ENCODE measurements around the gene TTC28.

Gene TTC28

DNA sequence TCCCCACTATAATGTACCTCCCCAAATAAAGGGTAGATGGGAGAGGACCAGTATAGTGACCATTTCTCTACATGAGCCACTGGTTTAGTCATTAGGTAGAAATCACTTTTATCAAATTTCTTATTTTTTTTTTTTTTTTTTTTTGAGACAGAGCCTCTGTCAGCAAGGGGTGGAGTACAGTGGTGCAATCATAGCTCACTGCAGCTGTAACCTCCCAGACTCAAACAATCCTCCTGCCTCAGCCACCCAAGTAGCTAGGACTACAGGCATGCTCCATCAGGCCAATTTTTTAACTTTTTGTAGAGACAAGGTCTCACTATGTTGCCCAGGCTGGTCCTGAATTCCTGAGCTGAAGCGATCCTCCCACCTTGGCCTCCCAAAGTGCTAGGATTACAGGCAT, 322.4 kb downstream of the TTC28 start:
- DNase-seq (ENCODE audit: low read depth), result no peak

DNA sequence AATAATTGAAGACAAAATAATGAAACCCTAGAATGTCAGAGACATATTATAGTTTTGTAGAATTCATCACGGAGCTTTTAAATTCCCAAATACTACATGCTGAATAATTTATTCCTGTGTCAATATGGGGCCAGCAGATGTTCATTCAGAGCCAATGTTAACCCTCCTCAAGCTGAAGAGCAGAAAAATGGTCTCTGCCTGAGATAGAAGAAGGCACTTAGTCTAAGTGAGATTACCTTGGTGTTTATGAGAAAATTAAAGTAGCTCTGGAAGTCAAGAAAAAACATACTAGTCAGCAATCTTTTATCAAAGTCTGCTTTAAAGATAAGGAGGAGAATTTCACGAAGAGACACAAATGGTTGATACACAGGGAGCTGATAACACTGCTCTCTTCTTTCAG, 328.2 kb downstream of the TTC28 start:
- DNase-seq (ENCODE audit: low read depth), result no peak

DNA sequence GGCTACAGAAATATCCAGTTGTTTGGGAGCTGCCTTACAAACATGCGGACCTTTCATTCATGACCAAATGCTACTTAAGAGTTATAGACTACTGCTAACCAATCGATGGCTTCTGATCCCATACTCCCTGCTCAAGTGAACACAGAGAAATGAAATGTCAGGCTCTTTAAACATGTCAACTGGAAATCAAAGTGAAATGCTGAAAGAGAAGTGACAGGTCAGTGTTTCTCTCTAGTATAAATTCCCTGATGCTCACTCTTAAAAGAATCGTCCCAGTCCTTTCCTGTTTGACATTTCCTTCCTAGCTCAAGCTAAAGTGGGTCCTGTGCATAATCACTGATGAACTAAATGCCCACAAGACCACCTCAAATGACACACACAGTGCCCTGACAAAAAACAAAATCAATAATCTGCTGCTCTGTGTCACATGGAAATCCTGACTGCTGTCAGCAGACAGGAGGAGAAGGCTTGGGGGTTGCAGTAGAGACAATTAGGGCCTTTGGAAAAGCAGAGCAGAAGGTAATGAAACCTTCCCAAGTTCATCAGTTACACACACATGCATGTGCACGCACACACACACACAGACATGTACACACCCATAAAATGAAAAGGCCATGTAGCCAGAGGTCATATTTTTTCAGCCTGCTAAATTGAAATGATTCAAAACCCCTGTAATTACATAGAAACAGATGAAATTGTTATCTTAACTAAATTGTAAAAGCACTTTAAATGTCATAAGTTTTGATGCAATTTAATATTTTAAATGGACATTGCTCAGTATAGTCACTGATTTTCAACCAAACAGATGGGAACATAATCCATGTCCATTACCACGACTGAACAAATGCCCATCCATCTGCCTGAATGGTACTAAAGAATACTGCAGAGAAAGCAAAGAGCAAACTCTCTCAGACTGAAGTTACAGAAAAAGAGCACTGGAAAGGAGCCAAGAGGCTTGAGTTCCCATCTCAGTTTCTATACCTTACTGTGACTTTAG, 330.7 kb downstream of the TTC28 start:
- DNase-seq (ENCODE audit: low read depth), result no peak

DNA sequence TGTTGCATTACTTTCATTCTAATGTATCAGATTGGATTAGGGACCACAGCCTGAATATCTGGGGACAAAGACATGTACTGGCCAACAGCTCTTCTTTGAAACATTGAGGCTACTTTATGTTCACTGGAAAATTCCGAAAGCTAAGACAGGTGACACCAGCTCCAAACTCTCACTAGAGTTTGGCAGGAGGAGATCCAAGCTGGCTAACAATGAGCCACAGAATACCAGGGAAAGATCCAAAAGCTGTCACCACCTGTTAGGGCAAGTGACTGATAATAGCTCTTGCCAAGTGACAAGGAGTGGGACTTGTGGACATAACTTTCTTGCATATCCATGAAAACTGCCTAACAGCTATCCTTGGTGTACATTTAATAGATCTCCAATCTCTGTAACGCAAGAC, 333.3 kb downstream of the TTC28 start:
- no peak for DNase-seq (ENCODE audit: low read depth)

DNA sequence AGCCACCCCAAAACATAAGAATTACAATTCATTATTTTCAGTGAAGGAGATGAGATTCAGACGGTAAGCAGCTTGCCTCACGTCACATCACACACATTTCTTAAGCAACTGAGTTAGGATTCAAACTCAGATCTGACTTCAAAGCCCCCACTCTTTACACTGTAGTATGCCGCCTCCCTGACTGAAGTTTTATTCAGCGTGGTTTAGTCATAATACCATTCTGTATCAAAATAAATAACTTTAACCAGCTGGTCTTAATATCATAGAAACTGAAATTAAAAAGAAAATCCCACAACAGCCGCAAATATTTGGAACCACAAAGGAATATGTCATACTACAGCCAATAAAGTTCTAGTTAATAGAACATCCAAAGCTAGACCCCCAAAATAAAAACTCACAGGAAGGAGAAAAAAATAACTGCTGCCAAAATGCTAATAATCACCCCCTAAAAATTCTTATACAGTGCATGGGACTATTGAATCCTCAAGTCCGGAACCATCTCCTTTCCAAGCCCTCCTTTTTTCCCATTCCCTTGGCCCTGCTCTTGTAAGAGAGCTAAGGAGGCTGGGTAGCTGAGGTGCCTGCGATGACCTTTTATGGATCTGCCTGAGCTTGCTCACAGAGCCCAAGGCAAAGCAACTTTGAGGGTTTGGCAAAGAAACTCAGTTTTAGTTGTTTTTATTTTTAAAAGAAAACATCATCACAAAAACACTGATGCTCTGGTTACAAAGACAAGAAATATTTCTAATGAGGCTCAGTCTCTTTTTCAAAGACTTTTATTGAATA, 334.5 kb downstream of the TTC28 start:
- no peak for DNase-seq (ENCODE audit: low read depth)

DNA sequence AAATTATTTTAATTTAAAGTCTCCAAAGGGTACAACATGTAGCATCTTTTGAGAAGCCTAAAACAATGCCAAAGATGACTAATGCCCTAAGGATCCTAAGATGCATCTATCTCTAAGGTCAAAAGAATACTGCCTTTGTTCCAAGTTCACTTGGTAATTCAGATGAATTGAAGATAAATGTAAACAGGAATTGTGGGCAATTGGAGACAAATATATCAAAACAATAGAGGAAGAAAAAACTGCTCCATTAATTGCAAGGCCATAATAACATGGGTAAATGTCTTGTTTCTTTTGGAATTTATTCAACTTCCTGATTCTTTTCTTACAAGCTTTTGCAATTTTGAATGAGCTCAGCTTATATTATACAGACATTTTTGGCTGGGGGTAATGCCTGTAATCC, 338.6 kb downstream of the TTC28 start:
- no peak for DNase-seq (ENCODE audit: low read depth)

DNA sequence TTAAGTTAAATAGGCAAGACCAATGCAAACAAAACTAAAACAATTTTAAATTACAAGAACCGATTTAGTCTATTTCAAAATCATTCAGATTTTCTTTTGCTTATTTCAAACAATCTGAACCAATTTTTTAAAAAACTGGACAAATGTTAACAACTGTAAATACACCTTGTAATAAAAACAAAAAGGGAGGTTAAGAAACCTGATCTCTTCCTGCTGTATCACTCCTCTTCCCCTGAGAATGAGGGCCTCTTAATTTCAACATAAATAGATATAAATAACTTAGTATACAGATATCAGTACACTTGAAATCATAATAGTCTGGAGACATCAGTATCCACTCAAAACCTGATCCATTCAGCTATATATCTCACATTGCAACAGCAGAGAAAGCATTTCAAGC, 346.6 kb downstream of the TTC28 start:
- no peak for DNase-seq (ENCODE audit: low read depth)

DNA sequence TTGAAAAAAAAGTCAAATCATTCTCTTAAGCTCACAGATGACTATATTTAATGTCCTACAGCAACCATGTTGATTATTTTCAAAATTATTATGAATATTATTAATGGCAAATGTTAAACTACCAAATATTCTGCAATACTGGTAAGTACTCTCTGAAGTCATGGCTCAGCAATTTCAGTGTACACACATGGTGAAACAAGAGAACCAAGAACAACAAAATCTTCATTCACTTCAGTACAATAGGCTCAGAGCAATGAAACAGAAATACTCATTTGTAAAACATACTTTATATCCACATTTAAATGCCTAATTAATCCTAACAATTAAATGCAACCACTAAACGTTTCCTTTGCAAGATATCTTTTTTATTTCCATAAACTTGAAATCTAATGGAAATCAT, 347.2 kb downstream of the TTC28 start:
- DNase-seq (ENCODE audit: low read depth), result no peak

DNA sequence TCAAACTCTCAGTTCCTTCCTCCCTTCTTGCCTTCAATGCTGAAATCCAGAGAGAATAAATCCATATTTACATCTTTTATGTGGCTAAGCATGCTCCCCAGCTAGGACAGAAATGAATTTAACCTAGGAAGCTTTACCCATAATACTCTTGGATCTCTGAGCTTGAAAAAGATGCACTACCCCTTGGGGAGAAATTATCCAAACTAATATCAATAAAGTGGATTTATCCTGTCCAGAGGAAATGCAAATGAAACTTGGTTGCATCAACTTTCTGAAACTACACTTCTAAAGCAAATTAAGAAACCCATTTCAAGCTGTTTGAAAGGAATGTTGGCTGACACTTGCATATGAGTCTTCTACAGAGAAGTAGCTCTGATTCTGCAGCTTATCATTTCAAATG, 347.9 kb downstream of the TTC28 start:
- DNase-seq (ENCODE audit: low read depth), result no peak

DNA sequence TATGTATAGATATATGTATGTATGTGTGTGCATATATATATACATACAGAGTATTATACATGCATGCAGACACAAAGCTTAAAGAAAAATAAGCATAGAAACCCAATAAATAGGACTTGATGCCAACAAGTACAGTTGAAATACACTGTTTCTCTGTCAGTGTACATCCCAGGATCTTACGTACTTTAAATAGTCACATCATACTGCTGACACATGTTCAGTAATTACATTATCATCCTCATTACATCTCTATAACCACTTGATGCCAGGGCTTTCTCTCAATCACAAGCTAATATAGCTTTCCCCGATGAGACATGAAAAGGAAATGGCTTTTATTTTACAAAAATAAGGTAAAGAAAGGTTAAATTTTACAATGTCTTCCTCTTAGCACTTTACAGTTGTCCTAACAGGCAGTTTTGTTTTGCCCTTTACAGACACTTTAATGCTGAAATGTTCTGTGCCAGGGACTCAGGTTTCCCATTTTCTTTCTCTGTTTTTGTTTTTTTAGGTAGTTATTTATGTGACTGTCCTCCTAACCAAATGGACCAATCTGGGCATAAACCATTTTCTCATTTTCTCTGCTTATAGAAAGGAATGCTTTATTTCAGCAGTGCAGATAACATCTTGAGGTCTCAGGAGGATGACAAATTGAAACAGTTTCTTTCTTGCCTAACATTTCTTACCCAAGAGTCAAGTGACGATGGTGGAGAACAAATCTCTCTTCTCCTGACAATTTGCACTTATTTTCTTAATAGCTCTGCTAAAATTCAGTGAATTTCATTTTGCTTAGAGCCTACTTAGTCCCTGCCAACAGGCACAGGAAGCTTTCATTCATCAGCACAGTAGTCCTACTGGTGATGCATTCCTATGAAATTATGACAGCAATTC, 350.2 kb downstream of the TTC28 start:
- no peak for DNase-seq (ENCODE audit: low read depth)

DNA sequence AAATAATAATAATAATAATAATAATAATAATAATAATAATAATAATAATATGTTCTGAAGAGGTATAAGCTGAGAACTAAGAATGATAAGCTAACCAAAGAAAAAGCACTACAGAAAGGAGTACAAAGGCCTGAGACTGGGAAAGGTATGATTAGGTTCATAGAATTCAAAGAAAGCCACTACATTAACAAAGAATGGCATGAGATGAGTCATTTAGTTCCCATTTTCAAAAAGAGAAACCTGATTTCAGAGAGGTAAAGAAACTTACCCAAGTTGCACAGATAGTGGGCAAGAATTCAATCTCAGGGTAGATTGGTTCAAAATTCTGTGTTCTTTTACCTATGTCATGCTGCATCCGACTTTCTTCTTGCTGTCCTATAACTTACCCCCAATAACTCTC, 350.9 kb downstream of the TTC28 start:
- DNase-seq (ENCODE audit: low read depth), result no peak

DNA sequence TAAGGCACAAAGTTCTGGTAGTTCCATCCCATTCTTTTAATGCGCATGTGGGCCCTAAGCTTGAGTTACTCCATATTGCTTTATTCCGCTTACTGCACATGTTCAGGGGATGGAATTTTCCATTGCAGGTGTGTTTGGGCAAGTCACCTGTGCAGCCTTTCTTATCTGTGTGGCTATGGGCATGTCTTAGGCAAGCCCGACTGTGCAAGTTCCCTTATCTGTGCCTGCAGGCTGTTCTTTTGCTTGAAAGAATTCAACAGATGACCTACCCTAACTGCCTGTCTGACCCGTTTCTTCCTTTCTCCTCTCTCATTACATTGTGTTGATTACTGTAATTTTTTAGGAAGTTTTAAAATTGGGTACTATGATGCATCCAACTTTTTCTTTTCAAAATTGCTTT, 363.6 kb downstream of the TTC28 start:
- DNase-seq (ENCODE audit: low read depth), result no peak

DNA sequence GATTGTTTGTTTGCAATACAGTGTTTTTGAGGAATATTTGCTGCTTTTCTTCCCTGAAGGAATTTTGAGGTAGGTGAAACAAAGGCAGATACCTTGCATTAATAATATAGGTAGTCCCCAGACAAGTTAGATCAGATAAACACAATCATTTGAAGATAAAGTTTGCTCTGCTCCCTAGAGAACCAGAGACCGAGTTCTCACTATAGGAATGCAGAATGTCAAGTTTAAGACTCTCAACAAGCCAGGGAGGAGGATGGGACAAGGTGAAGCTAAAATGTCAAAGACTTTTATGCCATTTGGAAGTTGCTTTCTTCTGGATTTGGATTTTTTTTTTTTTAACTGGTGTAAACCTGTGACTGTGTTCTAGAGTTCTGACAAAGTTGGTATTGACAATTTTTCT, 364.7 kb downstream of the TTC28 start:
- DNase-seq (ENCODE audit: low read depth), result no peak

DNA sequence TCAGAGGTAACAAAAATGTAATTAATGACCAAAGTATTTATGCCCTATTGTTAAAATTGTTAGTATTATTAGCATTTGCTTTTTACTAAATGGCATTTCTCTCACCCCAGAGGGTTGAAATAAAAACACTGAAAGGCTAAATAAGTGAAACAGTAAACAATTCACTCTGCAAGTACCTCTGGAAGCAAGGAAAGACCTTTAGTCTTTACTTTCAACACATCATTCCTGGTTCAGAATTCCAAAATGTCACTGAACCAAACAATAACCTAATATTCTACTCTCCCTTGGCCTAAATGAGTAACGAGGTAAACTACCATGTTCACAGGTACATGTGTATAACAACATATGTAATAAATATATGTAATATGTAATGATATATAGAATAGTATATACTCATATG, 369.3 kb downstream of the TTC28 start:
- no peak for DNase-seq (ENCODE audit: low read depth)

DNA sequence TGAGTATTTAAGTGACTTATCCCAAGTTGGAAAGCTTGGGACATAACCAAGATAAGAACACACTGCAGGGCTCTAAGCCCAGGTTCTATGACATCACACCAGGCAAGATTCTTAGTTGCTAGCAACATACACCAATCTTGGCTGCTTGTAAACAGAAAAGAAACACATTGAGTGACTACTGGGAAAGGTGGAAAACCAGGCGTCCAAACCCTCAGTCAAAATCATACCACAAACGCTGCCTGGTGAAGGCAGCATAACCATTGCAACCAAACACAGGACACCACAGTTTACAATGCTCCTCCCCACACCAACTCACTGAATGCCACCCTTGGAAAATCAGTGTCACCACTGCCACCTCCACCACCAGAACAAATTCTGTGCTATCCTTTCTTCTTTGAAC, 379.9 kb downstream of the TTC28 start:
- no peak for DNase-seq (ENCODE audit: low read depth)

DNA sequence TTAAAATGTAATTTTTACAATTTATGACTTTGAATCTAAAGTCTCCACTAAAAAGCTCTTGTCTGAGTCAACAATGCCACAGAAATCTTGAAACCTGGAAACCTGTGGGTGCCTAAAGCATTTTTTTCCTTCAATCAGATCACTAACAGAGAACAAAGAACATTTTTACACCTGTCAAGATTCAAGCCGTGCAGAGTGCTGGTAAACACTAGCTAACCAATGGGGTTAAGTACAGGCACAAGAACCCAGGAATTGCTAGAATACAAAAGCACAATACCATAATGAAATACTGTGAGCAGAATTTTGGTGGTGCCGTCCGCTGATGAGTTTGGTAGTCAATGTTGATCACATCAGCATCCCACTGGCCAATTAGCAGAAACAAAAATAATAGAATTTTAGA, 380.3 kb downstream of the TTC28 start:
- no peak for DNase-seq (ENCODE audit: low read depth)

DNA sequence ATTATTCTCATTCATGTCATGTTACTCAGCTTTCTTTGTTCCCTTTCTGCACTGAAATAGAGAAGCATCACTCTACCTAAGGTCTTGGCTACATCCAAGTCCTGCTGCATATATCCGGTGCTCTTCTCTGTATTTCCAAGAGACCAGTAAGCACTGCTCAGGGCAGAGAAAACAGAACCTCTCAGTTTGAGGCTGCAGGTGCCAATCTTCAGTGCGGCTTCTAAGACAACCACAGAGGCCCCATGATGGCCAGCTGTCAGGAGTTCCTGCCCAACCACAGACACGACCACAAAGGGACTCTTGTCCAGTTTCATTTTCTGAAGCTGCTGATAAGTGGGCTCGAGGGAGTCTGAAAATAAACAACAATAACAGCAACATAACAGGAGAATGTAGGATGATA, 382.1 kb downstream of the TTC28 start:
- DNase-seq (ENCODE audit: low read depth), result no peak

DNA sequence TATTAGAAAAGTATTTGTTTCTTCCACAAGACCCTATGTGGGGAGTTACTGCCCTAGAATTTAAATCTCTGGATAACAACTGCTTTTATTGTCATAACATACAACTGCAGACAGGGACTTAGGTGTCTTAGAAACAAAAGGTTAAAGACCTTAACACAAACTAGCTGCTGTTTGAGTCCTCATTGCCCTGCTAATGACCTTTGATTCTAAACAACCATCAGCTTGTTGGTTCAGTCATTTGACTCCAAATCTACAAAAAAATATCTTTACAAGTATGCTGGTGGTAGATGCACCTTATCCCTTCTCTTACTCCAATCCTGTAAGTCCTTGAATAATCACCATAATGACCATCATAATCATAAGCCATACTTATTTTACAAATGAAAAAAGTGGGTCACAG, 383.2 kb downstream of the TTC28 start:
- DNase-seq (ENCODE audit: low read depth), result no peak

DNA sequence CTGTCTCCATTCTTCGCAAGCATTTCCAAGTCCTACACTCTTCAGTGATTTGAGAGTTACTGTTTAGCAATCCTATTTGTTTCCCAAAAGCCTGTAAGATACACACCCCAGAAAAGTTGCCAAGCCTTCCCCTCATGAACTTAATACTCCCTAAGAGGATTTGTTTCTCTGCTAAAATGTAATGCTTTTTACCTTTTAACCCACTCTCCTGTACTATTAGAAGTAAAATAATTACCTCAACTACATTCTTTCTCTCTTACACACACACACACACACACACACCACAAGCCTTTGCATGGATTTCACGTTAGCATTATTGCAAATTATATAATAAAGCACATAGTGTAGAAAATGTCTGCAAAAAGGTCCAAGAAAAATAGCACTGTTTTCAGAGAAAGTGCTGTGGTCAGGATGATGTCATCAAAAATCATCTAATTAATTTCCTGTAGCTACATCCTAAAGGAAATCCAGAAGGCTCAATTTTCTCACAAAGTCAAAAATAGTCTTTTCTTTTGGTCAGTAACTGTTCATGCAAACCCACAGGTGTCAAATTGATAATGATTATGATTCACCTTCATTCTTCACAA, 396.5 kb downstream of the TTC28 start:
- no peak for DNase-seq (ENCODE audit: low read depth)

DNA sequence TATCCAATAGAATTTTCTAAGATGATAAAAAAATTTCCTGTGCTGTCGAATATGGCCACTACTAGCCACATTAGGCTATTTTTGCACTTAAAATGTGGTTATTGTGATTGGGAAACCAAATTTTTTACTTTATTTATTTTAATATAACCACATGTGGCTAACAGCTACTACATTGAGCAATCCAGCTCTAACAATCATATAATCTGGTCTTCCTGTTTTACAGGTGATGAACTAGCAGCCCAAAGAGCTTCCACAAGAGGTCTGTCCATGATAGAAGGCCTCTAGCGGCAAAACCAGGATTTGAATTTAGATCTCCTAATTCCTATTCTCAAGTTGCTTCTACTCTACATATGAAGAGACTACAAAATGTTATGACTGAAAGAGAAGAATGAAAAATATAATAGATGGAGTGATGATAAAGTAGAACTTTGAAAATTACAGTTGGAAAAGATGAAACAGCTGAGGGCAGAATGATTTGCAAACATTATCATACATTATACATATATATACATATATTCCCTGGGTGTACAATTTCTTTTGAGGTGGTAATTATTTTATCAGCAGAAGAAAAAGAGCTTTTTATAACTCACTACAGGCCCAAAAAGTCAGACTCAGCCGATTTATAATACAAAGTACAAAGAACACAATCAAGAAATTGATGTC, 397.1 kb downstream of the TTC28 start:
- no peak for DNase-seq (ENCODE audit: low read depth)

DNA sequence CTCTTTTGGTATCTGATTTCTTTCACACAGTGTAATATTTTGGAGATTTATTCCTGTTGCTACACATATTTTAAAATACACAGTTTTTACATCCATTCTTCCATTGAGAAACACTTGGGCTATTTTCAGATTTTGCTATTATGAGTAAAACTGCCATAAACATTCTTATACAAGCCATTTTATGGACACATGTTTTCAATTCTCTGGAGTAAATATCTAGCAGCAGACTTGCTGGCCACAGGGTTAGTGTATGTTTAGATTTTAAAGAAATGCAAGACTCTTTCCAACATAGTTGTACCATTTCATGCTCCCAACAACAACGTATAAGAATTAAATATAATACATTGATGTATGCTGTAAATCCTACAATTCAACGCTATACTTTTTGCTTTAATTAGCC, 399.8 kb downstream of the TTC28 start:
- no peak for DNase-seq (ENCODE audit: low read depth)
